Measurements from ENCODE around the gene SNCG.

- TF ChIP-seq CTCF (conservative IDR thresholded peaks at IDR 0.05) (no peak), EZH2 (IDR thresholded peaks at IDR 0.05; ENCODE audit: low read depth) (no peak)
Observed at GRCh38 chr10:86963341-86963919, 5.0 kb downstream of the SNCG start.

All from PC-9 (cell line).